Iris pigment epithelial cell (primary cell): ENCODE data around the gene SNX32.

Source experiments
- DNase-seq: peaks from one replicate; pipeline ENCODE4 v3.0.0-alpha.2; 2011; ENCODE audit warnings: low read depth

The SNX32 gene

DNA sequence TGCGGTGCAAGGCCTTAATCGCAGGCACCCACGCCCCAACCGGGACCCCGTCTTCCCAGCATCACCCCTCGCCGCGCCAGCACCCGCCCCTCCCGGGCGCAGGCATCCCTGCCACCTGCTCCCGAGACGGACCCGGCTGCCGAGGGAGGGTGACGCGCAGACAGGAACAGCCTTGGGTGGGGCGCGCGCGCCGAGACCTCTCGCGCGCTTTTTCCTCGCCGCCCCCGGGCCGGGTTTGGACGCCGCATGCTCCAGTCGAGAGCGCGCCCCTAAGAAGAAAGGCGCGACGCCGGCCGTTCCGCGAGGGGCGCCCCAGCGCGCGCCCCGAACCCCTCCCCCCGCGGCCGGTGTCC, 23.7 kb downstream of the SNX32 start:
- DNase-seq, result no peak

DNA sequence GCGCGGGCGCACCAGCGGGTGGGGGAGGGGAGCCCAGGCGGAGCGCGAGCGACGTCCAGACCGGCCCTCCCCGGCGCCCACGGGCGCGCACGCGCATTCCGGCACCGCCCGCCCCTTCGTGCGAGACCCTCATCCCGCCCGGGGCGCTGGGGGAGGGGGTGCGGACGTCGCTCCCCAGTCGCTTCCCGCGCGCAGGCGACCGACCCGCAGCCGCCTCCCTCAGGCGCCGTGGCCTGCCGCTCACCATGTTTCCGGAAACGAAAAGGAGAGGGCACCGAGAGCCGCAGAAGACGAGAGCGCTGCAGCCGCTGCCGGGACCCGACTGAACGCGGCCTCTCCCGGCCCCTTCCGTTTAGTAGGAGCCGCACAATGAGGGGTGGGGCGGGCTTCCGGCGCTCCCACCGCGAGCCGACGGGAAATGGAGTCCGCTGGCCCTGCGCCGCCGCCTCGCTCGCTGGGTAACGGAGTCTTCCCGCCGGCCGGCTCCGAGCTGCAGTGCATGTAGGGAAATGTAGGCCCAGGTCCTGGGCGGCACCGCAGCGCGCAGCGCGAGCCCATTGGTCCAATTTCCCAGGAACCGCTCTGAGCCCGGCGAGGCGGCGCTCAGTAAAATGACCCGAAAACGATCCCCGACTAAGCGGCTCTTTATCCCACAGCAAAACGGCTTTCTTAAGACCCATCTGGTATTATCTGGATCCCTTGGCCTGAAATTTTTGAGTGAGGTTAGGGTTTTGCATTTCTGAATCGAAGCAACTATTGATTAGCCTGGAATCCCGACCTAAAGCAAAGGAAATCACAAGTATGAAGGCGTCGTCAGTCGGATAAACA, 24.3 kb downstream of the SNX32 start, which contains the start of gene CFL1:
Gene CFL1, minus strand, starts transcription at position 328 of the 828 bp plus-strand sequence. Its CDS starts 81 bp downstream, at position 247.
- DNase-seq, result peak; percentile 99

DNA sequence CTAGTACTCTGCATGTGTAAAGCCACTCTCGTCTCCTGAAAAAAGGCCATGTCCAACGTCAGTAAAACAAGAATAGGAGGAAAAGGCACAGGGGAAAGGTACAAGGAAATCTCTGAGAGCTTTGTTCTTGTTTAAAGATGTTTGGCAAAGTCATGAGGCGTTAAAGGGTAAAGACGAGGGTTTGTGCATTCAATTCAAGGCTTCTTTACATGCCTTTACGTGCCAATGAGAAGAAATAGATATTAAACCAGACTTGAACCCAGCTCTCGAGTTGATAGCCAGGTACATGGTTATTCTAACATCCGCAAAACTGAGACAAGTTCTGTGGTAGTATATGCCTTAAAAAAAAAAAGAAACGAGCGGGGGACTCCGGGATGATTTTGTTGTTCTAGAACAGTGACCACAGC, 24.9 kb downstream of the SNX32 start:
- DNase-seq, result no peak

DNA sequence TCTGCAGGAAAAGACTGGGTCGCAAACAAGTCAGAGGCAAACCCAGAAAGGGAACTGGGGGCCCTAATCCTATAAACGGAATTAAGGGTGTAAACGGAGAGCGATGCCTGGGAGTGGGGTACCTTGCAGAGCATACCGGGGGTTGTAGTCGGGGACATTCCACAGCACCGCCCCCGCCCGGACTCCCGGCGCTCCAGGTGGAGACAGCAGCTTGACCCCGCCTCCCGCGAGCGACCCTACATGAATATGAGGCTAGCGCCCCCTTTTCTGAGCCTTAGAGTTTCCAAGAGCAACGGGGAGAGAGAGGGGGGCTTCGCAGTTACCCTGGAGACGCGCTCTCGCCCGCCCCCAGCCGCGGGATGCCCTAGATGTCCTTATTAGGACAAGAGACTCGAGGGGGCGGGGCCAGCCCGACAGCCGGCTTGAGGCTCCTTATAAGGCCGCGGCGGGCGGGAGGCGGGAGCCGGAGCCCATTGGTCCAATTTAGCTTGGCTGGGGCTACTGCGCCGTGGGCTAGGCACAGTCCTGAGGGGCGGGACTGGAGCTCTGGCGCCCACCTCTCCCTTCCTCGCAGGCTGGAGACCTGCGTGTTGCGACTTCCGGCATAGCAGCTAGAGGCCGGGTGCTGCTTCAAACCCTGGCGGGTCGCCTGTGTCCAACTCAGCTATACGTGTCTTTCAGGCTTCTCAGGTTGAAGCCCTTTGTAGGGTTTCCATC, 25.5 kb downstream of the SNX32 start:
- peak; percentile 99 for DNase-seq

DNA sequence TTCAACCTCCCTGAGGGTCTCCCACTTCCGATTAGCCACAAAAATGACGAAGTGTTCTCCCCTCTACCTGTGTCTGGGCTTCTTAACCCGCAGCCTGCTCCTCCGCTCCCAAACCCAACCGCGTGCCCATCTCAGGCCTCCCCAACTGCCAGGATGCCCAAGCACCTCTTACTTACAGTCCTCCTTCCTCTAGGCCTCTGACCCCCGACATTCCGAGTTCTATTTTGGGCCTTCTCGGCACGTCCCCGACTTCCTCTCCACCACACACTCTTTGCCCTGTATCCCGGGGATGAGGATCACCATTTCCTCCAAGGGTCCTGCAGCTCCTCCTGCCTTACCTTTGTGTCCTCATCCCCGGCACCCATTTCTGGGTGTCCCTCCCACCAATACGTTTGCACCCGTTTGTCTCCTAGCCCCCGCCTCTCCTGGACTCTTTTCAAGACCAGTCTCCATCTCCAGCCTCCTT, 26.1 kb downstream of the SNX32 start:
- DNase-seq, result no peak

DNA sequence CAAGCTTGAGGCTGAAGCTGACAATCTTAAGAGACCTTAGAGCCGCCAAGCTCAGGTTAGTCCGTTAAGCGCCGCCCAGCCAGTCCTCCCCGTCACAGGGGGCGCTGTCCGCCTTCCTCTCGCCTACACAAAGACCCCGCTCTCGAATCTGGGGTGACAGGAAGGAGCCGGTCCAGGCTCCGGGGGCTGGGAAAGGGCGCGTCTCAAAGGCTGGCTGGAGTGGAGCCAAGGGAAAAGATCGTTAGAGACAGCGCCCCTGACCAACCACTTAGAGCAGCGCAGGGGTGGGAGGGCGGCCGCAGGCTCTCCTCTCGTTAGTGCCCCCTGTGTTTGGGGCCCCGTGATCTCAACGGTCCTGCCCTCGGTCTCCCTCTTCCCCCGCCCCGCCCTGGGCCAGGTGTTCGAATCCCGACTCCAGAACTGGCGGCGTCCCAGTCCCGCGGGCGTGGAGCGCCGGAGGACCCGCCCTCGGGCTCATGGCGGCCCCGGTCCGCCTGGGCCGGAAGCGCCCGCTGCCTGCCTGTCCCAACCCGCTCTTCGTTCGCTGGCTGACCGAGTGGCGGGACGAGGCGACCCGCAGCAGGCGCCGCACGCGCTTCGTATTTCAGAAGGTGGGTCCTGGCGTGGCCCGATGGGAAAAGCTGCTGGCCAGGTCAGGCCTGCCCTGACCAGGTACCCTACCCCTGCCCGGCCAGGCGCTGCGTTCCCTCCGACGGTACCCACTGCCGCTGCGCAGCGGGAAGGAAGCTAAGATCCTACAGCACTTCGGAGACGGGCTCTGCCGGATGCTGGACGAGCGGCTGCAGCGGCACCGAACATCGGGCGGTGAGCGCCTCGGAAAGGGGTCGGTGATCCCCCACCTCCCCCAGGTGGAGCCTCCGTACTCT, 26.8 kb downstream of the SNX32 start, which contains the start of gene MUS81:
Gene MUS81, plus strand, starts transcription at position 156 of the 887 bp plus-strand sequence. Its CDS starts 321 bp downstream, at position 477.
- peak; percentile 98 for DNase-seq

DNA sequence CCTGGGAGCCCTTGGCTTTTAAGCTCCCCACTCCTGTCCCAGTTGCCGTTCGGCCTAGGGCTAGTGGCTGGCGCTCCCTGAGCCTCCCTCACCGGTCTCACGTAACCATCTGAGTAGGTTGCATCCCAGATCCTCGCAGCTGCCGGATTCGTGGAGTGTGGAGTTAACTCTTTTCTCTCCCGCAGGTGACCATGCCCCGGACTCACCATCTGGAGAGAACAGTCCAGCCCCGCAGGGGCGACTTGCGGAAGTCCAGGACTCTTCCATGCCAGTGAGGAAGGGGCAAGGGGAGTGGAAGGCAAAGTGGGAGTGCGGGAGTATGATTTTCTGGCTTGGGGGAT, 27.4 kb downstream of the SNX32 start:
- DNase-seq, result no peak

DNA sequence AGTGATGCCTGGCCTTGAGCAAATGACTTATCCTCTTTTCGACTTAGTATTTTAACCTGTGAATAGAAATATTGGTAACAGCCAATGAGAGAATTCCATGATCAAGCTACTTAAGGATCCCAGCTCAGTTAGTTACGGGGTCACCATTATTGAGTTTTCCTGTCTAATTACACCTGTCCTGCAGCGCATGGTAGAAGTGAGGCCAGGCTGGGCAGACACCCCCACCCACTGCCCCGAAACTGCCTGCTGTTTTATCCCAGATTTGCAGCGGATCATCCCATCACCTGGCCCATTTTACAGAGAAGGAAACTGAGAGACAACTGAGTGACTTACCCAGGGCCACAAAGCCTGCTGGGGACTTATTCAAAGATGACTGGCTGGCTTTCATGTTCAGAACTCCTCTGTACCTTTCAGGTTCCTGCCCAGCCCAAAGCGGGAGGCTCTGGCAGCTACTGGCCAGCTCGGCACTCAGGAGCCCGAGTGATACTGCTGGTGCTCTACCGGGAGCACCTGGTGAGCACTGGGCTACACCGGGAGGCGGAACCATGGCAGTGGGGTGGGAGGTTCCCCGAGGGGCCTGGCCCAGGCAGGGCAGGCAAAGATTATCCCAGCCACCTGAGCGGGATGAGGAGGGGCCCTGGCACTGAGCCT, 27.9 kb downstream of the SNX32 start:
- no peak for DNase-seq

DNA sequence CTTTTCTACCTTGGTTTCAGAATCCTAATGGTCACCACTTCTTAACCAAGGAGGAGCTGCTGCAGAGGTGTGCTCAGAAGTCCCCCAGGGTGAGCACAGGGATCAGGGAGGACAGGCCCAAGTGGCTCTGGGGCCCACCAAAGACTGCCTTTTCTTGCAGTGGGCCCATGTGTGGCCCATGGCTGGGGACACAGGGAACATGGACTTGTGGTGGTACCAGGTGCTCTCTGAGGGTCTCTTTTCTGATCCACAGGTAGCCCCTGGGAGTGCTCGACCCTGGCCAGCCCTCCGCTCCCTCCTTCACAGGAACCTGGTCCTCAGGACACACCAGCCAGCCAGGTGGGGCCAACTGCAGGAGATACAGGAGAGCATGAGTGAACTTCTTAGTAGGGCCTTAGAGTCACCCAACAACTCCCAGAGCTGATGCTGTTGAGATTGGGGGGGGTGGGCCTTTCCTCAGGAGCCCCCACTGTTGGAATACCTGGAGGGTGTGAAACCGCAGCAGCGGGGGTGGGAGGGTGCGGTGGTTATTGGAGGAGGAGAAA, 28.5 kb downstream of the SNX32 start:
- no peak for DNase-seq

DNA sequence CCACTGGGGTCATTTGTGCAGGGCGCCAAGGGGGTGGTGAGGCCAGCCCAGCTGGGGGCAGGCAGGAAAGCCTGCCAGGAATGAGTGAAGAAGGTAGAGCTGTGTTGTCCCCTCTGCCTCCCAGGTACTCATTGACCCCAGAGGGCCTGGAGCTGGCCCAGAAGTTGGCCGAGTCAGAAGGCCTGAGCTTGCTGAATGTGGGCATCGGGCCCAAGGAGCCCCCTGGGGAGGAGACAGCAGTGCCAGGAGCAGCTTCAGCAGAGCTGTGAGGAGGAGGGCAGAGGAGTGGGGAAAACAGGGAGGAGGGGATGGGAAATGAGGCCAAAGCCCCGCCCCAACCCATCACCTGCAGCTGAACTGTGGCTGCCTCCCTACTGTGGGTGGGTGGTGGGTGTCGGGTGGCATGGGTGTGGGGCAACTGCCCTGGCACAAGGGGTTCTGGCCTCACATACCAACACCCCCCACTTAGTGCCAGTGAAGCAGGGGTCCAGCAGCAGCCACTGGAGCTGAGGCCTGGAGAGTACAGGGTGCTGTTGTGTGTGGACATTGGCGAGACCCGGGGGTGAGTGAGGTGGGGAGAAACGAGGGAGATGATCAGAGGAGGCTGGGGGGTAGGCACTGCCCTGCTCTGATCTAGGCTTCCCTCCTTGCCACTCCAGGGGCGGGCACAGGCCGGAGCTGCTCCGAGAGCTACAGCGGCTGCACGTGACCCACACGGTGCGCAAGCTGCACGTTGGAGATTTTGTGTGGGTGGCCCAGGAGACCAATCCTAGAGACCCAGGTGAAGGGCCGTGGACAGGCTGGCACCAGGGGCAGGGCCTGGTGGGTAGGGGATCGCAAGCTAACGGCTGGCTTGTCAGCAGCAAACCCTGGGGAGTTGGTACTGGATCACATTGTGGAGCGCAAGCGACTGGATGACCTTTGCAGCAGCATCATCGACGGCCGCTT, 29.5 kb downstream of the SNX32 start:
- DNase-seq, result no peak

DNA sequence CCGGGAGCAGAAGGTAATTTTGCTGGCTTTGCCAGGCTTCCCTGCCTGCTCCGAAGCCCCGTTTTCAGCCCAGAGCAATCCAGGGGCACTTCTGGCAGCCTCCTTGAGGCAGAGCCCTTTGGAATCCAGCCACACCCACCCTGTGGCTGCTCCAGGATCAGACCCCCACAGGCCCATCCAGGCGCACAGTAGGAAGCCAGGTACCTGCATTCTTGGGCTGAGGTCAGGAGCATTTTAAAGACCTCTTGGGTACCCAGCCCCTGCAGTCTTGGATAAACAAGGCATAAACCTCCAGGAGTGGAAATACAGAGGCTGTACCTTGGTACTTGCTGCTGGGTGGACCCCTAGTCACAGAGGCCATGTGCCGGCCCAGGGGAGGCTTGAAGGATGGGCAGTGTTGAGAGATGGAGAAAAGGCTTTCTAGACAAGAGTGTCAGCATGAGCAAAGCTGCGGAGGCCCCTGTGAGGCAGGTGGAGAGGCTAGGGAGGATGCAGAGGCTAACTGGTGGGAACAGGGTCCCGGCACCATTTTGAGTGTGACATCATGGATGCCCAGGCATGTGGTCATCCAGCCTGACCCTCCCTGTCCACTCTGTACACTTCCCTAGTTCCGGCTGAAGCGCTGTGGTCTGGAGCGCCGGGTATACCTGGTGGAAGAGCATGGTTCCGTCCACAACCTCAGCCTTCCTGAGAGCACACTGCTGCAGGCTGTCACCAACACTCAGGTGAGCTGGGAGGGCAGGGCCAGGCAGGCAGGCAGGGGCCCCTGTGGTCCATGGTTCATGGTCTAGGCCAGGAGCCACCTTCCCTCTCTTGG, 30.3 kb downstream of the SNX32 start:
- DNase-seq, result no peak

DNA sequence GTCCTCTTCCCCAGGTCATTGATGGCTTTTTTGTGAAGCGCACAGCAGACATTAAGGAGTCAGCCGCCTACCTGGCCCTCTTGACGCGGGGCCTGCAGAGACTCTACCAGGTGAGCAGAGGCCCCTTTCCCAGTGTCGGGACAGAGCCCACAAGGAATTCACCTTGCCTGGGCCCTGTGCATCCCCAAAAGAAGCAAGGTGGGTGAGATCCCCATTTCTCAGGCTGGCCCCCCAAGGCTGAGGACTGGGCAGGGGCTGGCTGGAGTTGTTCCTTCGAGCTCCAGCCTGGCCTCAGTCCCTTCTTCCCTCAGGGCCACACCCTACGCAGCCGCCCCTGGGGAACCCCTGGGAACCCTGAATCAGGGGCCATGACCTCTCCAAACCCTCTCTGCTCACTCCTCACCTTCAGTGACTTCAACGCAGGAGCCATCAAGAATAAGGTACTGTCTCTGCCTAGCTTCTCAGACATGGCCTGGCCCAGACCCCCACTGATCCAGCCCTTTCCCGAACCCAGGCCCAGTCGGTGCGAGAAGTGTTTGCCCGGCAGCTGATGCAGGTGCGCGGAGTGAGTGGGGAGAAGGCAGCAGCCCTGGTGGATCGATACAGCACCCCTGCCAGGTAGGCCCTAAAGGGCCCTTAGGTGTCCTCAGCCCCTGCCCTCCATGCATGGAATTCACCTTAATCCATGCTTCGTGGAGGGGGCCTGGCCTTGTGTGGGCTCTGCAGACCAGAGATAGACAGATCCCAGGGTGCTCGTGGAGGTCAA, 31.1 kb downstream of the SNX32 start:
- no peak for DNase-seq

DNA sequence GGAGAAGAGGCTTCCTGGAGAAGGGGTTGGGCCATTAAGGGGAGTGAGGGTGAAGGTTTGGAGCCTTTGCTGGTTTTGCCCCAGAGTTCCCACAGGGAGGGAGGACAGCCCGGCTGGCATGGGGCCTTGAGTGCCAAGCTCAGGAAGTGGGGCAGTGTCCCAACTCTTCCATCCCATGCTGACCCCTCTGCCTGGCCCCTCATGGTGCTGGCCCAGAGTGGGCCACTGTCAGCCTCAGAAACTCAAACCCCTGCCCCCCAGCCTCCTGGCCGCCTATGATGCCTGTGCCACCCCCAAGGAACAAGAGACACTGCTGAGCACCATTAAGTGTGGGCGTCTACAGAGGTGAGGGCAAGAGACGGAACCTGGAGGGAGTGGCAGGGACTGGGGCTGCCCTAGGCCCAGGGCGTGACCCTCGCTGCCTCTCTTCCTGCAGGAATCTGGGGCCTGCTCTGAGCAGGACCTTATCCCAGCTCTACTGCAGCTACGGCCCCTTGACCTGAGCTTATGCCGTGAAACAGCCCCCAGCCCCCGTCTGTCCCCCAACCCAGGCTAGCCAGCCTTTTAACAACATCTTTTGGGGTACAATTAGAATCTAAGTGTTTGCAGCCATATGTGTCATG, 31.9 kb downstream of the SNX32 start:
- no peak for DNase-seq

DNA sequence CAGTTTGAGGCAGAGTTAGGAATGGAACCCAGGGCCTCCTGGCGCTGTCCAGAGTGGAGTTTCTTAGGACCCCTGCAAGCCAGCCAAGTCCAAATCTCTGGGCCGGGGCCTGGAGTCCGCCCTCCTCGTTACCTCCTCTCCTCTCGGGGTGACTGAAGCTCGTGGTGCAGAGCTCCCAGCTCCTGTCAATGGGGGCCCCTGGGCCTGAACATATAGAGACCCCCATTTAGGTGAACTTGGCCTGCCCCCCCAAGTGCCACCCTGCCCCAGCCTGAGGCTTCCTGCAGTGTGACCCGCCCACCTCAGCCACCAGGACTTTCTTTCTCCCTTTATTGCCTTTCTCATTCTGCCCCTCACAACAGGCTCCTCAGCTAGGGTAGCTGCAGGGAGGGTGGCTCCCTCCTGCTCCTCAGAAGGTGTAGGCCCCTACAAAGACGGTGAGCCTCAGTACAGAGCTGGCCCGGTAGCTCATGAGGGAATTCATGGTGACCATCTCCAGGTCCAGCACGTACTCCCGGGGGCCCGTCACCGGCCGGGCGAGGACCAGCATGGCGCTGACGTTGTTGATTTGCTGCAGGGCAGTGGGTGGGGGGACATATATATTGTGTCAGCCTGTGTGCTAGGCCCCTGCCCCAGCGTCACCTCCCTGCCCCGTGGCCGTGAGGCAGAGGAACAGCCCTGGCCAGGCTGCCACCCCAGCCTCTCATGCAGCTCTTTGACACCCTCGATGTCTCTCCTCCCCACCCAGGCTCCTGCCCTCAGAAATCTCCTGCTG, 32.9 kb downstream of the SNX32 start:
- no peak for DNase-seq

DNA sequence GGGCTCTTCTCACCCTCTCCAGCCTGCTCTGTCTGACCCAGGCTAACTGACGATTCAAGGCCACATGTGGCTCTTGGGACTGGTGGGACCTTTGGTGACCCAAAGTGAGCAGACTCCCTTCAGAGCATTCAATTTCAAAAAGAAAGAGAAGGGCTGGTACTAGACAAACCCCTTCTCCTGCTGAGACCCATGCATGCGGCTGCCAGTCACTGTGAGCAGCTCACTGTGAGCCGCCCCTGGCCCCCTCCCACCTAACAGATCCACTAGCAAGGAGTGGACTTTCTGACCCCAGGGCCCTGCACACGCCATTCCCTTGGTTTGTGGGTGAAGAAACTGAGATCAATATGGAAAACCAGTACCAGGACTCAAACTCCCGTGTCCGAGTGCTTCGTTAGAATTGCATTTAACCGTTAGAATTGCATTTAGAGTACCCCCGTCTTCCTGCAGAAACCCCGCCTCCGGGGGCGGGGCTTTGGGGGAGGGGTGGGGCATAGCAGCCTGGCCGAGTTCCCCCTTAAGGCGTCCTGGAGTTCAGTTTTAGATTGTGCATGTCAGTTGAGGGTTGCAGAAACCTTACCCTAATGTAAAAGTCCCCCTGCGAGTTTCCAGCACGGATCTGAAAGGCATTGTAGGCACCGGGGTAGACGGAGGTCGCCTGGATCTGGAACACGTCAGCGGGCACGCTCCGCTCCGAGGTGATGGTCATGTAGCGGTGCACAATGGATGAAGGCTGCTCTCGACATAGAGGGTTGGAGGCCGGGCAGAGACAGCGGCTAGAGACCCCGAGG, 33.7 kb downstream of the SNX32 start:
- DNase-seq, result no peak

DNA sequence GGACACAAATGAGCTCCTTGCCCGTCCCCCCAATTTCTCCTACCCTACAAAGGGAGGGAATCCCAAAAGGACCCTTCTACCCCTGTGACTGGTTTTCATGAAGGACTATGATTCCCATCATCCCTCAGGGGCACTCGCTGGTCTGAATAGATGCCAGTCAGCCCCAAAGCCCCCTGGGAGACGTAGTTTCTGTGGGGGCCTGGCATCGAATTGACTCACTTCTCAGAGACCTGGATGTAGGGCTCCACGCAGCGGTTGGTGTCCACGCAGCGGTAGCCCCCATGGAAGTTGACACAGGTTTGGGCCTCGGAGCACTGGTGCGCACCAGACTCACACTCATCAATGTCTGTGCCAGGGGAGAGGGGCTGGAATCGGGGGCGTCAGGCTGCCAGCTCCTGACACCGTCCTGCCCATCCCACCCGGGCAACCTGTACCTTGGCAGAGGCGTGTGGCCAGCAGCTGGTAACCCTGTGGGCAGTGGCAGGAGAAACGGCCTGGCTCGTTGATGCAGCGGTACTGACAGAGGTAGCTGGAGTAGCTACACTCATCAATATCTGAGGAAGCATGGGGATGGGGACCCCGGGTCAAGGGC, 34.4 kb downstream of the SNX32 start:
- DNase-seq, result no peak
